HG03103 (cell line): ENCODE results near the gene LILRA6.
A peak's percentile ranks its signal among the peaks of the same experiment; 100 is the strongest.
"Not testable (repeated sequence)": the region's sequence is repeated elsewhere in the genome, so short reads cannot be mapped to it uniquely, and the experiment has no call there.

ENCODE experiments used
- ATAC-seq: cut with Tn5 transposase; IDR thresholded peaks from one replicate; pipeline ENCODE4 v1.9.1; 2021; ENCODE audit warnings: low read depth; ENCODE audit not compliant: unreplicated experiment

The LILRA6 gene

GRCh38 chr19:54209811-54210494, 32.6 kb downstream of the LILRA6 start:
- ATAC-seq = no peak

GRCh38 chr19:54209058-54209810, 33.4 kb downstream of the LILRA6 start:
- no peak for ATAC-seq

- ATAC-seq = no peak
These were observed 33.9 kb downstream of the LILRA6 start for GRCh38 chr19:54208784-54209057.

- no peak for ATAC-seq
These were observed 34.4 kb downstream of the LILRA6 start for GRCh38 chr19:54207983-54208783.

GRCh38 chr19:54207676-54207982, 35.0 kb downstream of the LILRA6 start:
- ATAC-seq = no peak

- not testable (repeated sequence) for ATAC-seq
These were observed 35.4 kb downstream of the LILRA6 start for GRCh38 chr19:54207193-54207592.

- ATAC-seq = no peak
These were observed 35.8 kb downstream of the LILRA6 start for GRCh38 chr19:54206831-54207177.

GRCh38 chr19:54206030-54206830, 36.4 kb downstream of the LILRA6 start:
- ATAC-seq = no peak

GRCh38 chr19:54204767-54205468, 37.7 kb downstream of the LILRA6 start:
- ATAC-seq = no peak

GRCh38 chr19:54203151-54203611, 39.4 kb downstream of the LILRA6 start:
- no peak for ATAC-seq

- ATAC-seq = no peak
These were observed 40.6 kb downstream of the LILRA6 start for GRCh38 chr19:54201980-54202379.

- no peak for ATAC-seq
These were observed 41.4 kb downstream of the LILRA6 start for GRCh38 chr19:54201172-54201701.

GRCh38 chr19:54199401-54199800, 43.2 kb downstream of the LILRA6 start:
- ATAC-seq = no peak

GRCh38 chr19:54197121-54197520, 45.5 kb downstream of the LILRA6 start:
- no peak for ATAC-seq

GRCh38 chr19:54196536-54196935, 46.1 kb downstream of the LILRA6 start:
- ATAC-seq = no peak

GRCh38 chr19:54194463-54194862, 48.1 kb downstream of the LILRA6 start:
- not testable (repeated sequence) for ATAC-seq

GRCh38 chr19:54193011-54193410, 49.6 kb downstream of the LILRA6 start:
- no peak for ATAC-seq

- ATAC-seq = no peak
These were observed 50.7 kb downstream of the LILRA6 start for GRCh38 chr19:54191811-54192453.

- ATAC-seq = peak; percentile 17
These were observed 51.4 kb downstream of the LILRA6 start, which contains the start of gene TSEN34 for GRCh38 chr19:54191011-54191810. TSS of gene TSEN34 (plus strand) at chr19:54191308. CDS start at chr19:54191365, 57 bp downstream.
